GM19351 (cell line): Measurements from ENCODE around the gene INPP5K.
"Not testable (repeated sequence)": the region's sequence is repeated elsewhere in the genome, so short reads cannot be mapped to it uniquely, and the experiment has no call there.

Experiments used
- ATAC-seq: cut with Tn5 transposase; IDR thresholded peaks from one replicate; pipeline ENCODE4 v1.9.1; 2021; ENCODE audit warnings: mild to moderate bottlenecking, moderate library complexity; ENCODE audit not compliant: unreplicated experiment

INPP5K gene

GRCh38 chr17:1508709-1509108 lies 7.7 kb downstream of the INPP5K start:
- not testable (repeated sequence) for ATAC-seq

GRCh38 chr17:1506649-1507267 lies 9.7 kb downstream of the INPP5K start:
- no peak for ATAC-seq

GRCh38 chr17:1505586-1505985 lies 10.8 kb downstream of the INPP5K start:
- ATAC-seq, result no peak

- no peak for ATAC-seq
These were observed 11.5 kb downstream of the INPP5K start for GRCh38 chr17:1504866-1505265.

- no peak for ATAC-seq
These were observed 12.7 kb downstream of the INPP5K start for GRCh38 chr17:1503699-1504098.

- no peak for ATAC-seq
These were observed 17.5 kb downstream of the INPP5K start for GRCh38 chr17:1498869-1499268.

GRCh38 chr17:1498233-1498632 lies 18.2 kb downstream of the INPP5K start:
- ATAC-seq, result no peak

- no peak for ATAC-seq
These were observed 18.6 kb downstream of the INPP5K start for GRCh38 chr17:1497831-1498230.

- ATAC-seq, result no peak
These were observed 19.5 kb downstream of the INPP5K start for GRCh38 chr17:1496869-1497268.

- no peak for ATAC-seq
These were observed 21.0 kb downstream of the INPP5K start for GRCh38 chr17:1495265-1495989.

GRCh38 chr17:1494736-1495253 lies 21.6 kb downstream of the INPP5K start:
- no peak for ATAC-seq

- ATAC-seq, result no peak
These were observed 22.2 kb downstream of the INPP5K start for GRCh38 chr17:1494203-1494602.

GRCh38 chr17:1493291-1493980 lies 23.0 kb downstream of the INPP5K start:
- no peak for ATAC-seq

- ATAC-seq, result no peak
These were observed 23.9 kb downstream of the INPP5K start, which contains the start of gene MYO1C for GRCh38 chr17:1492249-1493206. Gene MYO1C (minus strand): TSS chr17:1492686. CDS start chr17:1492487, 199 bp downstream.

GRCh38 chr17:1491443-1492248 lies 24.8 kb downstream of the INPP5K start:
- ATAC-seq, result peak; percentile 48

- ATAC-seq, result peak; percentile 65
These were observed 25.6 kb downstream of the INPP5K start for GRCh38 chr17:1490643-1491442.

- ATAC-seq, result no peak
These were observed 27.6 kb downstream of the INPP5K start for GRCh38 chr17:1488826-1489270.

GRCh38 chr17:1487939-1488825 lies 28.2 kb downstream of the INPP5K start:
- ATAC-seq, result no peak
